Loucy (cell line): ENCODE results near the gene STX16.

Experiments used
- H2AFZ ChIP-seq: fragments of 200-600 bp; sonication (generic); 2 replicates; pipeline ENCODE4 v1.6.0; 2016; ENCODE audit warnings: antibody characterized with exemption, mild to moderate bottlenecking, low read length, moderate library complexity
- H3F3A ChIP-seq: fragments of 200-600 bp; 2 replicates; pipeline ENCODE4 v1.6.0; 2016; ENCODE audit warnings: antibody characterized with exemption, low read depth, mild to moderate bottlenecking
- H3K27me3 ChIP-seq: fragments of 200-600 bp; sonication (generic); 2 replicates; pipeline ENCODE4 v1.6.1; 2014; ENCODE audit warnings: low read length, mild to moderate bottlenecking; ENCODE audit not compliant: insufficient read depth, poor library complexity, severe bottlenecking
- H3K36me3 ChIP-seq: fragments of 200-600 bp; sonication (generic); 2 replicates; pipeline ENCODE4 v1.6.1; 2016; ENCODE audit warnings: low read length; ENCODE audit not compliant: insufficient read depth
- H3K4me1 ChIP-seq: fragments of 200-600 bp; sonication (generic); 2 replicates; pipeline ENCODE4 v1.5.1; 2014; ENCODE audit warnings: low read length, mild to moderate bottlenecking; ENCODE audit not compliant: insufficient read depth, poor library complexity, severe bottlenecking
- H3K4me2 ChIP-seq: fragments of 200-600 bp; sonication (generic); 2 replicates; pipeline ENCODE4 v1.6.0; 2014; ENCODE audit warnings: antibody characterized with exemption, low read length, low read depth, mild to moderate bottlenecking; ENCODE audit not compliant: poor library complexity, severe bottlenecking
- H3K4me3 ChIP-seq: fragments of 200-600 bp; sonication (generic); 2 replicates; pipeline ENCODE4 v1.5.1; 2014; ENCODE audit warnings: low read length, mild to moderate bottlenecking, mixed read lengths; ENCODE audit not compliant: poor library complexity, severe bottlenecking
- H3K79me2 ChIP-seq: fragments of 200-600 bp; sonication (generic); 2 replicates; pipeline ENCODE4 v1.6.1; 2014; ENCODE audit warnings: low read length; ENCODE audit not compliant: insufficient read depth
- H3K9ac ChIP-seq: fragments of 200-600 bp; sonication (generic); 2 replicates; pipeline ENCODE4 v1.6.0; 2014; ENCODE audit warnings: mild to moderate bottlenecking, low read depth, low read length, moderate library complexity; ENCODE audit not compliant: poor library complexity, severe bottlenecking
- H3K9me2 ChIP-seq: fragments of 200-600 bp; sonication (generic); replicated peaks from 2 replicates; pipeline ENCODE4 v1.6.1; 2016; ENCODE audit warnings: low read depth, low read length, mixed read lengths
- H3K9me3 ChIP-seq: fragments of 200-600 bp; sonication (generic); 2 replicates; pipeline ENCODE4 v1.6.1; 2014; ENCODE audit warnings: mild to moderate bottlenecking, antibody characterized with exemption, low read length, low read depth; ENCODE audit not compliant: insufficient read depth
- H4K20me1 ChIP-seq: fragments of 200-600 bp; sonication (generic); 2 replicates; pipeline ENCODE4 v1.6.0; 2014; ENCODE audit warnings: antibody characterized with exemption, low read length, mild to moderate bottlenecking; ENCODE audit not compliant: insufficient read depth, poor library complexity, severe bottlenecking
- CTCF ChIP-seq: fragments of 200-600 bp; sonication (generic); conservative IDR thresholded peaks from 2 replicates; pipeline ENCODE4 v1.5.1; 2014; ENCODE audit warnings: mild to moderate bottlenecking, antibody characterized with exemption, low read length
- EZH2phosphoT487 ChIP-seq: fragments of 200-600 bp; IDR thresholded peaks from 2 replicates; pipeline ENCODE4 v1.6.1; 2018; ENCODE audit warnings: antibody characterized with exemption, mild to moderate bottlenecking, moderate library complexity, borderline replicate concordance

Gene STX16

GRCh38 chr20:58656831-58657230 is 5.7 kb downstream of the STX16 start:
- Histone ChIP-seq H4K20me1 (peaks cover 89% of the 10 kb centered on the region), H3K4me3 (peak overlapping the region; percentile 91), H3K4me2 (peak overlapping the region; percentile 95), H3K9me2 (no peaks in the 10 kb centered on the region), H2AFZ (no peak overlapping the region), H3F3A (no peaks in the 10 kb centered on the region; the same call in 1 of the 2 replicates), H3K9ac (peak overlapping the region; percentile 91), H3K36me3 (no peaks in the 10 kb centered on the region; the same call in 1 of the 2 replicates), H3K27me3 (no peaks in the 10 kb centered on the region), H3K4me1 (peaks cover 78% of the 10 kb centered on the region), H3K9me3 (no peaks in the 10 kb centered on the region), H3K79me2 (peaks cover 100% of the 10 kb centered on the region)
- TF ChIP-seq EZH2phosphoT487 (no peak), CTCF (no peak)

GRCh38 chr20:58657262-58657661 is 6.2 kb downstream of the STX16 start:
- Histone ChIP-seq H3K9me3 (no peaks in the 10 kb centered on the region), H3K4me2 (peak overlapping the region; percentile 95), H3F3A (no peaks in the 10 kb centered on the region; the same call in 1 of the 2 replicates), H3K9ac (peak overlapping the region; percentile 91), H3K79me2 (peaks cover 100% of the 10 kb centered on the region), H3K4me1 (peaks cover 81% of the 10 kb centered on the region), H3K36me3 (no peaks in the 10 kb centered on the region; the same call in 1 of the 2 replicates), H3K27me3 (no peaks in the 10 kb centered on the region), H3K4me3 (peak overlapping the region; percentile 91), H2AFZ (no peak overlapping the region), H4K20me1 (peaks cover 85% of the 10 kb centered on the region), H3K9me2 (no peaks in the 10 kb centered on the region)
- TF ChIP-seq EZH2phosphoT487 (no peak), CTCF (no peak)

GRCh38 chr20:58657986-58658385 is 6.9 kb downstream of the STX16 start:
- H3K9ac ChIP-seq = peak overlapping the region; percentile 91
- peak overlapping the region; percentile 95 for H3K4me2 ChIP-seq
- H3K36me3 ChIP-seq = peaks cover 3% of the 10 kb centered on the region; the same call in 1 of the 2 replicates
- H3F3A ChIP-seq = no peaks in the 10 kb centered on the region; the same call in 1 of the 2 replicates
- H4K20me1 ChIP-seq = peaks cover 87% of the 10 kb centered on the region
- no peak for TF ChIP-seq CTCF
- no peak for TF ChIP-seq EZH2phosphoT487
- H3K79me2 ChIP-seq = peaks cover 97% of the 10 kb centered on the region
- peaks cover 78% of the 10 kb centered on the region for H3K4me1 ChIP-seq
- H3K9me2 ChIP-seq = no peaks in the 10 kb centered on the region
- no peaks in the 10 kb centered on the region for H3K27me3 ChIP-seq
- peak overlapping the region; percentile 91 for H3K4me3 ChIP-seq
- H3K9me3 ChIP-seq = no peaks in the 10 kb centered on the region
- H2AFZ ChIP-seq = no peak overlapping the region
